LoVo (cell line): Measurements from ENCODE around the gene WIPF3.
"Not testable (repeated sequence)": the region's sequence is repeated elsewhere in the genome, so short reads cannot be mapped to it uniquely, and the experiment has no call there.

ENCODE experiments used
- DNase-seq: peaks from one replicate; pipeline ENCODE4 v3.0.0-alpha.2; 2016; ENCODE audit warnings: low spot score

The WIPF3 gene

DNA sequence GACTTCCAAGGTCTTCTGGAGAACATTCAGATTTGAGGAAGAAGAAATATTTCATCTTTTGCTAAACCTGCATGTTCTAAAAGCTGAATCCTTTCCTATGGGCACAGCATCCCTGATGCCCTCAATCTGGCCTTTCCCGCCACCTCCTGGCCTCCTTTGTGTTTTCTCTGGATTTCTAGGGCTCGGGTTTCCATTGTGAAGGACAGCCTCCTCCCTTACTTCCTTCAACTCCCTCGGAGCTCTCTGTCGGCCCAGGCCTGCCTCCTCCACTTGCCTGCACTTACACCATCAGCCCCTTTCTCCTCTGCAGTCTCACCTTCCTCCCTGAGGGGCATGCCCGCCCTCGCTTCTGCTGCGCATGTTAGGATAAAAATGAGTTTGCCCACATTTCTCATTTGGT lies 75.4 kb downstream of the WIPF3 start:
- DNase-seq, result no peak

DNA sequence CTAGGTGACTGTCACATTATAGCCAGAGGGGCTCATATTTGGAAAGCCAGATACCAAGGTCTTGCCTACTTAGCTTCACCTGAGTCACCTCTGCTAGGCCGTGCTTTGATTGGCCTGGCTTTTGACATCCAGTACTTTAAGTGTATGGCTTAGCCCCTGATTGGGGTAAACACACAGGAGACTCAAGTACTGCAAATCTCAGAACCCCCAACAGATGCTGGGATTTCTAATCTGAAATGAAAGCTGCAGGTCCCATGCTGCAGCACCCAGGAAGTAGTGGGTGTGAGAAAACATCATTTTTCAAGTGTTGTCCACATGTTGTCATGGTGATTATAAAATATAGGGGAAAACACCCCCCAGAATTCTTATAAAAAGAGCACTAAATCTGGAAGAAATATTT lies 76.2 kb downstream of the WIPF3 start:
- no peak for DNase-seq

DNA sequence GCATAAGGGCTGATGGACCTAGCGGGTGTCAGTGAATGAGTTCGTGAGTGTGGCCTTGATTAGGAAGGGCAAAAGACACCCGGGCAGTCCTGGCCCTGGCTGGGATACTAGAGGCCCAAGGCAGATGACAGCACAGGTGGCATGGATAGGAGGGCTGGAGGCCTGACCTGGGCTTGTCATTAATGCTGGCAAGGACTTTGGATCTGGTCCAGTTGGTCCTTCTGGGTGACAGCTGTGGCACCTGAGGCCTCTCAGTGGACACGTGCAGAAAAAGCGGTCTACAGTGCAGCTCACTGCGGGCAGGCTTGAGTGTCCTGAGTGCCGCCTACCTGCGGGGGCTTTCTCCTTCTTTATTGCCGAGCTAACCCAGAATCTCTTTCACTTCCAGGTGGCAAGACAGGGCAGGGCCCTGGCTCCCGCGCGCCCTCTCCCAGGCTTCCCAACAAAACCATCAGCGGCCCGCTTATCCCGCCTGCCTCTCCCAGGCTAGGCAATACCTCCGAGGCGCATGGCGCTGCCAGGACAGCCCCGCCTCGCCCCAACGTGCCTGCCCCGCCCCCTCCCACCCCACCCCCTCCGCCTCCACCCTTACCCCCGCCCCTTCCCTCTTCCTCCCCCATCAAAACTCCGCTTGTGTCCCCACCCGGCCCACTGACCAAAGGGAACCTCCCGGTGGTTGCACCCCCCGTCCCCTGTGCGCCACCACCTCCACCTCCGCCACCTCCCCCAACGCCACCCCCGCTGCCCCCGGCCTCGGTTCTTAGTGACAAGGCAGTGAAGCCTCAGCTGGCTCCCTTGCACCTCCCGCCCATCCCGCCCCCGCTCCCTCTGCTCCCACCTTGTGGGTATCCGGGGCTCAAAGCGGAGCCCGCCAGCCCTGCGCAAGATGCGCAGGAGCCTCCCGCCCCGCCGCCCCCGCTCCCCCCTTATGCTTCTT lies 77.4 kb downstream of the WIPF3 start:
- no peak for DNase-seq

DNA sequence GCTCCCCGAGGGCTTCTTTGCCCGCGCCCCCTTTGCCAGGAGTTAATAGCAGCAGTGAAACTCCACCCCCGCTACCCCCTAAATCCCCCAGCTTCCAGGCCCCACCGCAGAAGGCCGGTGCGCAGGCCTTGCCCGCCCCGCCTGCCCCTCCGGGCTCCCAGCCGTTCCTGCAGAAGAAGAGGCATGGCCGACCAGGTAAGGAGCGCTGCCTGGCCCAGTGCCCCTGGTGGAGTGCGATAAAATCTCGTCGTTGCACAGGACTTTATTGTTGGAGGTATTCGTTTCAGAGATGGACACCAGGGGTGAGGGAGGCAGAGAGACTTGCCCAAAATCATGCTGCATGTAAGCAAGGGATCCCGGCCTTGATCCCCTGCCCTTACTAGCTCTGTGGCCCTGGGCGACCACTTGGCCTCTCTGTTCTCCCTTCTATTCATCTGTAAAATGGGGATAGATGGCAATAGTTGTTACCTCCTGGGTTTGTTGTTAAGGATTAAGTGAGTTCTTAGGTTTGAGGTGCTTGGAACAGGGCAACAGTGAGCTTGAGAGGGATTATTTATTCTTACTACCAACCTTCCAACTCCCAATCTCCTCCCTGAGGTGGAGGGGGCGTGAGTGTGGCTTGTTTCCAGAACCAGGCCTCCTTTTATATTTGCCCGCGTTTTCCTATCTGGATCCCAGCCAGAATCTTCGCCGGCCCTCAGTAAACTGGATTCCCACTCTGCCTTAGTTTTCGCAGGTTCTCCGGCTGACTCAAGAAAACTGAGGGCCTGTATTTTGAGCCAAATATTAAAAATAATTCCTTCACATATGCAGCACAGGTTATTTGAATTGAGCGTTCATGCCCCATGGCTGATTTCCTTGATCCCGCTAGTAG lies 78.3 kb downstream of the WIPF3 start:
- DNase-seq, result no peak

- no peak for DNase-seq
Observed at GRCh38 chr7:29885626-29886025, 79.3 kb downstream of the WIPF3 start.

- DNase-seq, result no peak
Observed at GRCh38 chr7:29886827-29887226, 80.5 kb downstream of the WIPF3 start.

DNA sequence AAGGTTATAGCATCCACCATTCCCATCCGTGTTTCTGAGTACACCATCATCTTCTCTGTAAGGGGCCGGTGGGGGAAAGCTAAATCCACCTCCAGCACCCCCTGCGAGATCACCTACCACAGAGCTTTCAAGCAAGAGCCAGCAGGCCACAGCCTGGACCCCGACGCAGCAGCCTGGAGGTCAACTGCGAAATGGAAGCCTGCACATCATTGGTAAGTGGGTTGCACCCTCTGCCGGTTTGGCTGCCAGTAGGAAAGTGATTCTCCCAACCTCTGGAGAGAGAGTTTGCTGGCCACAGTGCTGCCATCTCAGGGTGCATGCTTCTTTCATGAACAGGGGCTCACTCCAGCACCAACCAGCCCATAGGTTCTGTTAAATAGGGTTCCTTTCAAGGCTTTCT lies 81.7 kb downstream of the WIPF3 start:
- no peak for DNase-seq

DNA sequence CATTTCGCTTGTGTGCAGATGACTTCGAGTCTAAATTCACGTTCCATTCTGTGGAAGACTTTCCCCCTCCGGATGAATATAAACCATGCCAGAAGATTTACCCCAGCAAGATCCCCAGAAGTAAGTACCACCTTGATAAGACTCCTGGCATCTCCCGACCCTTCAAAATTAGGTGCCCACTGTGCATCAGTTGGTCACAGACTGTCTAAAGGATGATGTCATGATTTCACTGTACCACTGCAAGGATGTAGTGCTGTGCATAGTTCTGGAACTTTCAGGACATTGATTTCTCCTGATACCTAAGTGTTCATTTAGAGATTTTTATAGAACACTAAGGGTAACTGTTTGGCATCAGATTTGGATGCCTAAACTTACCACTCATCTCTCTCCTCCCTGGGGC lies 83.0 kb downstream of the WIPF3 start:
- DNase-seq, result no peak

DNA sequence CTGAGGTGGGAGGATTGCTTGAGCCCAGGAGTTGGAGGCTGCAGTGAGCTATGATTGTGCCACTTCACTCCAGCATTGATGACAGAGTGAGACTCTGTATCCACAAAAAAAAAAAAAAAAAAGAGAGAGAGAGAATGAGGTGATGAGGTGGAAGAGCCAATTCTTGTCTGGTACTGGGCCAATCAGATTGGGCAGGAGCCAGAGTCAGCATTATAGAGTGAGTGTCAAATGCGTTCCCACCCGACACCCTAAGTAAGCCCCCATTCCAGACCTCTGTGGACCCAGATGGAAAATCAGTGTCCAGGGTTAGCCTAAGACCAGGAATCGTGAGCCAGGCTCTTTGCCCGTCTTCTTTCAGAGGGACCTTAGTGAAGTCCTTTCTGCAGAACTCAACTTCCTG lies 83.9 kb downstream of the WIPF3 start:
- DNase-seq, result no peak

- DNase-seq, result not testable (repeated sequence)
Observed at GRCh38 chr7:29890786-29891185, 84.5 kb downstream of the WIPF3 start.

DNA sequence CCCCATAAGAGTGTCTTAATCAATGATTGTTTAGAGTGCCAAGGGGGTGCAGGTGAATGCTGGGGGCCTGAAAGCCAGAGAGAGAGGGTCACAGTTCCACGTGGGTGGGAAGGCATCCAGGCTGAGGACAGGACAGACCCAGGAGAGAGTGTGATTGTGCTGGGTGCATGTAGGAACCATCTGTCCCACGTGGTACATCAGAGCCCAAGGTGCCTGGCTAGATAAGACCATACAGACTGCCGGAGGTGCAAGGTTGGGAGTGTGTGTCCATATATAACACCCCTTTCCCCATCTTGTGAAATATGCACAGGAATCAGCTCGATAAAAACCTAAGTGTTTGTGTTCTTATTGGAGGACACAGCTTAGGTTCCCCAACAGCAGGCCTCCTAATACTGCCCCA lies 85.5 kb downstream of the WIPF3 start:
- no peak for DNase-seq

- DNase-seq, result no peak
Observed at GRCh38 chr7:29892231-29892630, 85.9 kb downstream of the WIPF3 start.

GRCh38 chr7:29893351-29893965 lies 87.2 kb downstream of the WIPF3 start:
- DNase-seq, result no peak

DNA sequence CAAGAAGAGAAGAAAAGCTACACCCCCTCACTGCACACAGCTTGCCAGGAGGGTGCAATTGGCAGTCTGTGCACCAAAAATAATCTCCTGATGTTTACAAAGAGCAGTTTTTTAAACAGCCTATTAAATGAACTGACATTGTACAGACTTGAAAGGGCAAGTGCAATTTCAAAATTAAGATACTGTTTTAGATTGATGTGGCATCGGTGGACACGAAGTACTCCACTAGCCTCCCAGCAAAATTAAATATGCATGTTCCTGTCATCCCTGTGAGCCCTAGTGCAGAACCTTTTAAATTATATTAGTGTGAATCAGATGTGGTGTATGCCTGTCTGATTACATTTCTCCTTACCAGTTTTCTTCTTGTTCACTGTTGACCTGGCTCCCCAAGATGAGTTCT lies 87.9 kb downstream of the WIPF3 start:
- no peak for DNase-seq

DNA sequence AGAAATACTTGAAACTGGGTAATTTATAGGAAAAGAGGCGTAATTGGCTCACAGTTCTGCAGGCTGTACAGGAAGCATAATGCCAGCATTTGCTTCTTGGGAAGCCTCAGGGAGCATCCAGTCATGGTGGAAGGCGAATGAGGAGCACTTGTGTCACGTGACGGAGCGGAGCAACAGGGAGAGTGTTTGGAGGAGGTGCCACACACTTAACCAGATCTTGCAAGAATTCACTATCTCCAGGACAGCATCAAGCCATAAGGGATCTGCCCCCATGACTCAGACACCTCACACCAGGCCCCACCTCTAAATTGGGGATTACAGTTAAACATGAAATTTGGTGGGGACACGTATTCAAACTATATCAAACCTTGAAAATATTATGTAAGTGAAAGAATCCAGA lies 89.3 kb downstream of the WIPF3 start:
- DNase-seq, result no peak

DNA sequence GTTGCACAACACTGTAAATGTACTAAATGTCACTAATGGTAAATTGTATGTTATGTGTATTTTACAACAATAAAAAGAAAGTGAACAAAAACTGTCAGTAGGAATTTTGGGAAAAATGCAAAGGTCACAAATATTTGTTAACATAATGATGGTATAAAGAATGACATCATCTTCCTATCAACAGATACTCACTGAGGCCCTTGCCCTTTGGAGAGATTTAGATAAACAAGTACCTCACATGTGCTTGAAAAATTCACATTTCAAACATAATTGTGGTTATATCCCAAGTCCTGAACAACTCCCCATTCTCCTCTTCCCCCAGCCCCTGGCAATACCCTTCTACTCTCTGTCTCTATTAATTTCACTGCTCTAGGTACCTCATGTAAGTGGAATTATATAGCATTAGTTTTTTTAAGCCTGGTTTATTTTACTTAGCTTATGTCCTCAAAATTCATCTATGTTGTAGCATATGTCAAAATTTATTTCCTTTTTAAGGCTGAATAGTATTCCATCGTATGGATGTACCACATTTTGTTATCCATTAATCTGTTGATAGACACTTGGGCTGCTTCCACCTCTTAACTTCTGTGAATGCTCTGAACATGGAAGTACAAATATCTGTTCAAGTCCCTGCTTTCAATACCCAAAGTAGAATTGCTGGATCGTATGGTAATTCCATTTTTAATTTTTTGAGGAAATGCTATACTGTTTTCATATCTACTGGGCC lies 90.5 kb downstream of the WIPF3 start:
- no peak for DNase-seq

DNA sequence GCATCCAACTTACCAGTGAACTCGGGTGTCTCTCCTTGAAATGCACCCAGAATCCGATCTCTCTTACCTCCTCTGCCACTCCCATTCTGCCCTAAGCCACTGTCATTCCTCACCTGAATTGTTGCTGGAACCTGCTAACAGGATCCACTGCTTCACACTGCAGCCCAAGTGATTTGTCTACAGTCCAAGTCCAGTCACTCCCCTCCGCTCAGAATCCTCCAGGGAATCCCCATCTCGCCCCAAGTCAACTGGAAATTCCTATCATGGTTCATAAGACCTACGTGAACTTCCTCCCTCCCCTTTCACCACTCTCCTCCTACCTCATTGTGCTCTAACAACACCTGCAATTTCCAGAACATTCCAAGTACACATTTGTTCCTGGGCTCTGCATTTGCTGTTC lies 92.0 kb downstream of the WIPF3 start:
- no peak for DNase-seq

DNA sequence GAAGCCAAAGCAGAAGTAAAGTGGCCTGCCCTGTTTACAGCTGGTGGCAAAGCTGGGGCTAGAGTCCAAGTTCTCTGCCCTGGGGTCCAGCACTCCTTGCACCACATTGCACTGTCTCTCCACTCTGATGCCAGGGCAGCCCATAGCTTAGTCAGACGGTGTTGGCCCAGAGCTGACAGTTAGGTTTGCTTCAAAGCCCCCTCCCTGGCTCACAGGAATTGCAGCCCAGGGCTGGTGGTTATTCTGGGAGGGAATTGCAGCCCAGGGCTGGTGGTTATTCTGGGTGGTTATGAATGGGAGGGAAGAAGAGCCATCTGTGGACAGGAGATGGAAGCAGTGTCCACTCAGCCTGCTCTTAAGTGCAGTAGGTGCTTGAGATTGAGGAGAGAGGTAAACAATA lies 94.4 kb downstream of the WIPF3 start:
- DNase-seq, result no peak

DNA sequence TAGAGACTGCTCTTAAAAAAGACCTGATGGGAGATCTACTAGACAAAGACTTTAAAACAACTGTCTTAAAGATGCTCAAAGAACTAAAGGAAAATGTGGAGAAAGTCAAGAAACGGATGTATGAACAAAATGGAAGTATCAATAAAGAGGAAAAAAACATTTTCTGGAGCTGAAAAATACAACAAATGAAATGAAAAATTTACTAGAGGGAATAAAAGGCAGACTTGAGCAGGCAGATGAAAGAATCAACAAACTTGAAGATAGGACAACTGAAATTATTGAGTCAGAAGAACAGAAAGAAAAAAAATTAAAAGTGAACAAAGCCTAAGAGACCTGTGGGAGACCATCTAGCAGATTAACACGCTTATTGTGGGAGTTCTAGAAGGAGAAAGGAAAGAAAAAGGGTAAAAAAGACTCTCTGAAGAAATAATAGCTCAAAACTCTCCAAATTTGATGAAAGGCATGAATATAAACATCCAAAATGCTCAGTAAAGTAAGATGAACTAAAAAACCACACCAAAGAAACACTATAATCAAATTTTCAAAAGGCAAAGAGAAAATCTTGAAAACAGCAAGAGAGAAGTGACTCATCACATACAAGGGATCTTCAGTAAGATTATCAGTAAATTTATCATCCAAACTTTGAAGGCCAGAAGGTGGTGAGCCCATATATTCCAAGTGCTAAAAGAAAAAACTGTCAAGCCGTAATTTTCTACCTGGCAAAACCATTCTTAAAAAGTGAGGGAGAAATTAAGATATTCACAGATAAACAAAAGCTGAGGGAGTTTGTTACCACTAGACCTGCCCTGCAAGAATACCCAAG lies 100.1 kb downstream of the WIPF3 start:
- no peak for DNase-seq

DNA sequence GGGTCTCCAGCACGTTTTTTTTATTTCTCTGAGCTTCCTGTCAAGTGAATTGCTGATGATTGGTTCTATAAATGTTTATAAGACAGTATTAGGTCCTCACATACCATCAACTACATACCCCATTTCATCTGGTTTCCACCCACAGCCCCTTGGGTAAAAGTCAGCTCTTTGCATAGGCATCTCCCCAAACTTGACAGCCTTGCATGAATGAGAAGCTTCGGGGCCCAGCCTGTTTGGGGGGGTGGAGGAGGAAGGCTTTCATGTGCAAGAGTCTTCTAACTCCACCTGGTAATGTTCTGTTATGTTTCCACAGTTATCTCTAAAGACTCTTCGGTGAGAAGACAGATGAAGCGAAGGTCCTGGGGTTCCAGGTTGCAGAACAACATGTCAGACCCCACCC lies 107.9 kb downstream of the WIPF3 start:
- no peak for DNase-seq
